Activated CD4-positive, CD25-positive, alpha-beta regulatory T cell treated with anti-CD3 and anti-CD28 coated beads, Interleukin-2, amount 50 U/mL, for 24 hours (primary cell): ENCODE results near the gene DPEP2.
"Not testable (repeated sequence)": the region's sequence is repeated elsewhere in the genome, so short reads cannot be mapped to it uniquely, and the experiment has no call there.

Experiments
- ATAC-seq, 2 donors: fragments of 150-1000 bp; cut with Tn5 transposase; one replicate each; pipeline ENCODE4 v1.10.0; 2021; ENCODE audit warnings: mild to moderate bottlenecking in 1 of 2, moderate library complexity in 1 of 2

The DPEP2 gene

DNA sequence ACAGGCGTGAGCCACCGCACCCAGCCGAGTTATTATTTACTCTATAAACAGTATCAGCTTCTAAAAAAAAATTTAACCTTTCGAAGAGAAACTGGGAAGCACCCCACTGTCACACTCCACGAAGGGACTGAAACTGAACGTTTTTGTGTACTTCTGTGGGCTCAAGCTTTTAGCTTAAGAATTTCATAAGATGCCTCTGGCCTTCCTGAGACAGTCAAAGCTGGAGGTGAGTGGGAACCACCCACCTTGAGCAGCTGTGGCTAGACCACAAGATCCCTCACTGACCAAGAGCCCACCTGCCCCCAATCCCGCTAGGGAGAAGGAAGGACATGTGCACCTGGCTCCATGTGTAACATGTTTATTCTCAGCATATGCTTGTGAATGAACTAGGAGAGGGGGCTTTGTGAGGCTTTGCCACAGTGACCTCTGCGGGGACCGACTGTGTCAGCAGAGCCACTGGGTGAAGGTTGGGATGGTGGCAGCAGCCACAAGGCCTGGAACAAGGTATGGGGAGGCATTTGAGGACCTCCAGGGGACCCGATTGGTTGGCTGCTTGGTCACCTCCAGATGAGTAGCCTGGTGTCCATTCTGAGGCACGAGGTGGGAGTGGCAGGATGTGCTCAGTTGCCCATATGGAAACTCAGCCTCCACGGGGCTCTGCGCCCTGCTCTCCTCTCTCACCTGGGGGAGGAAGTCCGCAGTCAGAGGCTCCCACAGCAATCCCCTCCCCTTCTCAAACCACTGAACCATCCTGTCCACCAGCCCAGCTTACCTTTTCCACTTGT, 23.8 kb downstream of the DPEP2 start:
- ATAC-seq = peak in 1 of 2 donors; percentile 7

- not testable (repeated sequence) for ATAC-seq
These were observed 27.0 kb downstream of the DPEP2 start for GRCh38 chr16:67972285-67972684.

- ATAC-seq = no peak
These were observed 28.2 kb downstream of the DPEP2 start for GRCh38 chr16:67971111-67971510.

DNA sequence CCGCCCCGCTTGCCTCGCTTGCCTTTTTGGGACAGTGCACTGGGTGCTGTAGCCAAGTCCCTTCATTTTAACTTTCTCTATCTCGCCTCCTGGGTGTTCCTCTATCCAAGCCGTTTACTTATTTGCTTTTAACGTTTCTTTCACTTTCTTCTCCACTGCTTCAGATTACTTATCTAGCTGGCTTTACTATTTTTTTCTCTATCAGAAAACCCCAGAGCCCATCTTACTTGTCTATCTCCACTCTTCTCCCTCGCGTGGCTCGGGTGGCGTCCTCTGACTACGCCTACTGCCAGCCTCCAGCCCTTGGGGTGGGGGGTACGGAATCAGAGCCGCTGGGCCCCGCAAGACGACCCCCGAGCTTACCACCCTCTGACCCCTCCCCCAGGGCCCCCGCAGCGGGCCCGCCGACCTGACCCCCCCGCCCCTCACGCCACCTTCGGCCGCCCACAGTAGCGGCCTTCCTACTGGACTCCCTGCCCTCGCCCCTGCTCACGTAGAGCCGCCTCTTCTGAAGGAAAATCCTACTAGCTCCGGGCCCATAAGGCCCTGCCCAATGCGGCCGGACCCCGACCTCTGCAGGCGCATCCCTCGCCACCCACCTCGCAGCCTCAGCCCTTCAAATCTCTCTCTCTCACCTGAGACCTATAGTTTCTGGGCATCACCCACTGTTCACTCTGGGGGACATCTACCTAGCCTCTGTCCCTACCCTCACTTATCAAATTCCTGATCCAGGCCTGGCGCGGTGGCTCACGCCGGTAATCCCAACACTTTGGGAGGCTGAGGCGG, 29.8 kb downstream of the DPEP2 start:
- peak; percentile 11 to 15 for ATAC-seq

GRCh38 chr16:67968400-67969253, 30.7 kb downstream of the DPEP2 start, which contains the start of gene SLC12A4:
SLC12A4 (minus strand) TSS chr16:67968637; CDS start chr16:67968553, 84 bp downstream.
- peak; percentile 87 for ATAC-seq

DNA sequence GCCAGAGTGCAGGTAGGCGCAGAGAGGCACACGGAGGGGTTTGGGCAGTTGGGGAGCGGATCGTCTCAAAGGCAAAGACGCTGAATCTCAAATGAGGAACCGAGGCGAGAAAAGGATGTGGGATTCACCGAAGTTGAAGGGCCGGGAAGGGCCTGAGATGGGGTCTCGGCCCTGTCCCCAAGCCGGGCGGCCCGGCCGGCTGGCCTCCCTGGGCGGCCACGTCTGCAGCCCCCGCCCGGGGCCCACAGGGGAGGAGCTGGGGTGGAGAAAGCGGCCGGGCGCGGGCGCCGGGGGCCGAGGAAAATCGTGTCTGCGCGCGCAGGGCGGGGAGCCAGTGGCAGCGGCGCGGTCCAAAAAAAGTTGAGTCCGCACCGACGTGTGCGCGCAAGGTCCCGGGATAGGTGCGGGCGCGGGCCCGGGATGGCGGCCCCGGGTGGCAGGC, 31.3 kb downstream of the DPEP2 start:
- peak in 1 of 2 donors; percentile 12 for ATAC-seq

- peak; percentile 44 to 45 for ATAC-seq
These were observed 31.9 kb downstream of the DPEP2 start for GRCh38 chr16:67967183-67967957.

GRCh38 chr16:67966549-67967182, 32.6 kb downstream of the DPEP2 start:
- no peak for ATAC-seq

GRCh38 chr16:67965668-67966548, 33.4 kb downstream of the DPEP2 start:
- no peak for ATAC-seq

GRCh38 chr16:67964477-67965131, 34.7 kb downstream of the DPEP2 start:
- ATAC-seq = no peak

DNA sequence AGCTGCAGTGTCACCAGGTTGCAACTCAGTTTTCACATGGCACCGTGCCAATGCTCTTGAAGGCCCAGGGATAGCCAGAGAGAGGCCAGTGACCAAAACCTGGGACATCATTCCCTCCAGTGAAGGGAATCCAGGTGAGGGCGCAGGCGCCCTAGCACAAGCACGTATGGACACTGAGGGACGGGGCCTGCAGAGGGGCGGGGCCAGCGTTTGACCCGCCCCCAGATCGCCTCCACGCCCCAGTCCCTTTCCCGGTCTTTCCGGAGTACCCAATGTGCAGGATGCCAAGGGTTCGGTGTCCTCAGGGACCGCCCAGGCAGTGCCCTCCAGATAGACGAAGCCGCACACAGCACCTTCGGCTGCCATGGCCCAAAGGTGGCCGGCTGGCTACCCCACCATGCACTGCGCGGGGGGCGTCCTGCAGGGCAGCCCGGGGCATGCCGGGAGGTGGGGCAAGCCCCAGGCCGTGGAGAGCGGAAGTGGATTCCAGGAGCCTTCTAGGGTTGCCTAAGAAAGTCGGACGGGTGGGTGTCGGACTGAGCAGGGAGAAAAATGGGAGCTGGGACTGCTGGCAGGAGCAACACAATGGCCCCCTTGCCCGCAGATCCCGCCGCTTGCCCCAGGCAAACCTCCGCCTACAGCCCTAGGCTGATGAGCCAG, 35.5 kb downstream of the DPEP2 start:
- no peak for ATAC-seq

DNA sequence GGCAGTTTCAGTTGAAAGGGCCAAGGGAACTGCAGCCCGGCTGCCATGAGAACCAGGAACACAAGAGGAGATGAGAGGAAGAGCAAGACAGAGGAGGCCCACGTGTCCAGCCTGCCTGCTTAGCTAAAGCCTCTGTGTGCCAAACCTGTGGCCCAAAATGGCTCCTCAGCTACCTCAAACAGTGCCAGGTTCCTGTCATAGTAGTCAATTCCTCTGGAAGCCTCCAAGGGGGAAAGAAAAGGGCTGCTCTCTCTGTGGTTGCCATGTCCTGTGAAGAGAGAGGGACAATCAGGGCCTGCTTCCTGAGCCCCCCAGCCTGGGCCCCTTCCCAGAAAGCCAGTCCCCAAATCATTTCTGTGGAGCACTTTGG, 36.0 kb downstream of the DPEP2 start:
- ATAC-seq = no peak

DNA sequence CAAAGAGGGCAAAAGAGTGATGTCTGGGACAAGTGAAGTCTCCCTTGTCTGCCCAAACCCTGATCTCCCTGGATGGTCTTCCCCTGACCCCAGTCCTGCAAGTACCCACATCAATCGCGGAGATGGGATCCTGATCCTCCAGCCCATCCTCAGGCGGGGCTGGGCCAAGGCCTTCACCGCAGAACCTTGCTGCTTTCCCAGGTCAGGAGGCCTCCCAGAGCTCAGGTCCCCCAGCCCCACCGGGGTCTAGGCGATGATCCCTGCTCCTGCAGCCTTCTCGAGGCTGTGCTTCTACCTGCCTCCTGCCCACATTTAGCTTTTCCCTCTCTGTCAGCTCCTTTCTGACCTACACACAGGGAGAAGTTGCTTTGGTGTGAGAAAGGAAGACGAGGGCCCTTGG, 37.1 kb downstream of the DPEP2 start:
- ATAC-seq = no peak

- ATAC-seq = no peak
These were observed 37.7 kb downstream of the DPEP2 start for GRCh38 chr16:67961551-67961957.

DNA sequence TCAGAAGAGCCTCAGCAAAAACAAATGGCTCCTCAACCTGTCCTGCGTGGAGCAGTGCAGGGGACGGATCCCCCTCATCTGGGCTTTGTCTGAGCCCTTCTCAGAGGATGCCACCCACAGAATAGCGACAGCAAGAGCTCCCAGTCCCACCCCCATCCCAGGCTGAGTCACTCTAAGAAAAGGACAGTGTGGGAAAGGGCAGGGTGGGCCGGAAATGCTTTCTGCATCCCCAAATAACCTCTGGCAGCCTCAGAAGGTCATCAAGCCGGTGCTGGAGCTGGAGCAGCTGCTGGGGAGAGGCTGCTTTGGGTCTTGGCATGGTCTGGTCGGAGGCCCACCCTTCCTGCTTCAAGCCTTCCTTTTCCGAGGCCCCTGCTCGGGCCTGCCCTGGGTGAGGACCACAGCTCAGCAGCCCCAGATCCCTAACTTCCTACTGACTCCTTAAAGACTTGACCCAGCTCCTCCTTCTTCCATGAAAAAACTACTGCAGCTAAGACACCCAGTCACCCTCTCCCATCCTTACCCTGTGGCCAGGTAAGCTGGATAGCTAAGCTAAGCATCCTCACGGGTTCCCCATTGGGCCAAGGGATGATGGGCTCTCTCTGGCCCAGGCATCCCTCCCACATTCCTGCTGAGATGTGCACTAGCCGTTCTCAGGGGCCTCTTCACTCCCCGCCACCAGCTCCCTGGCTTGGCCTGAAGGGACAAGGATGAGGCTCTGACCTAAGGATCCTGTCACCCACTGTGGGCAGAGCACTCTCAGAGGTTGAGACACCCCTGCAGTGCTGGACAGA, 39.6 kb downstream of the DPEP2 start:
- ATAC-seq = no peak

DNA sequence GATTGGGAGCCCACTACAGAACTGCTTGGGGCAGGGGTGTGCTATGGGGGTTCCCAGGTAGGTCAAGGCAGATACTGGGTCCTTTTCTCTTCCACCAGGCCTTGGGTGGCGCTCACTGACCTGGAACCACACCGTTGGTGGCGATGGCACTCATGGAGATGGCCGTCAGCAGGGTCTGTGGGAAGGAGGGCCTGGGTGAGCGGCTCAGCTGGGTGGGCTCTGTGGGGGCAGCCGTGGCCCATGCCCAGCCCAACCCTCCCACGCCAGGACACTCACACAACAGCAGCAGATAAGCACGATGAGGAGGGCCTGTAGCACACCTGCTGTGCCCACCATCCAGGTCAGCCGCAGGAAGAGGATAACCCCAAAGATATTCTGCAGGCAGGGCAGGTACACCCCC, 41.7 kb downstream of the DPEP2 start:
- no peak for ATAC-seq

- no peak for ATAC-seq
These were observed 44.7 kb downstream of the DPEP2 start for GRCh38 chr16:67954421-67955196.
